HG03175 (cell line): ENCODE results near the gene PAK5.

Source experiments
- ATAC-seq: cut with Tn5 transposase; IDR thresholded peaks from one replicate; pipeline ENCODE4 v1.9.1; 2021; ENCODE audit warnings: mild to moderate bottlenecking, moderate library complexity; ENCODE audit not compliant: unreplicated experiment

PAK5 gene

GRCh38 chr20:9838378-9839295 is at the start of gene PAK5:
PAK5 (minus strand) TSS chr20:9839076; CDS start chr20:9644328, 194,748 bp downstream.
- no peak for ATAC-seq

- ATAC-seq = no peak
These were observed 48.8 kb upstream of the PAK5 start for GRCh38 chr20:9887706-9888105.

- ATAC-seq = no peak
These were observed 47.4 kb upstream of the PAK5 start for GRCh38 chr20:9886227-9886626.

GRCh38 chr20:9884666-9885065 is 45.8 kb upstream of the PAK5 start:
- ATAC-seq = no peak

GRCh38 chr20:9884061-9884460 is 45.2 kb upstream of the PAK5 start:
- ATAC-seq = no peak

- ATAC-seq = no peak
These were observed 39.1 kb upstream of the PAK5 start for GRCh38 chr20:9877932-9878495.

GRCh38 chr20:9867196-9867980 is 28.5 kb upstream of the PAK5 start:
- ATAC-seq = no peak

- no peak for ATAC-seq
These were observed 13.7 kb upstream of the PAK5 start for GRCh38 chr20:9852566-9852965.

GRCh38 chr20:9839626-9840025 is 750 bp upstream of the PAK5 start:
- no peak for ATAC-seq

GRCh38 chr20:9838035-9838377 is 870 bp downstream of the PAK5 start:
- ATAC-seq = no peak

- ATAC-seq = no peak
These were observed 1.2 kb downstream of the PAK5 start for GRCh38 chr20:9837634-9838033.

GRCh38 chr20:9835302-9835701 is 3.6 kb downstream of the PAK5 start:
- ATAC-seq = no peak

GRCh38 chr20:9831032-9831431 is 7.8 kb downstream of the PAK5 start:
- no peak for ATAC-seq

- no peak for ATAC-seq
These were observed 9.0 kb downstream of the PAK5 start for GRCh38 chr20:9829835-9830234.

GRCh38 chr20:9817654-9818053 is 21.2 kb downstream of the PAK5 start:
- no peak for ATAC-seq

GRCh38 chr20:9815632-9816031 is 23.2 kb downstream of the PAK5 start:
- no peak for ATAC-seq

- no peak for ATAC-seq
These were observed 28.1 kb downstream of the PAK5 start for GRCh38 chr20:9810738-9811137.

GRCh38 chr20:9809271-9809670 is 29.6 kb downstream of the PAK5 start:
- ATAC-seq = no peak

- no peak for ATAC-seq
These were observed 30.7 kb downstream of the PAK5 start for GRCh38 chr20:9808166-9808565.

- no peak for ATAC-seq
These were observed 31.7 kb downstream of the PAK5 start for GRCh38 chr20:9807136-9807535.

GRCh38 chr20:9800421-9800820 is 38.5 kb downstream of the PAK5 start:
- ATAC-seq = no peak

GRCh38 chr20:9794831-9795230 is 44.0 kb downstream of the PAK5 start:
- no peak for ATAC-seq
